NCI-H1930 (cell line): ENCODE results near the gene HS6ST2.

Source experiments
- DNase-seq, 2 experiments: peaks; one replicate each; lab custom pipeline; 2025; lab: John Stamatoyannopoulos, UW

The HS6ST2 gene

DNA sequence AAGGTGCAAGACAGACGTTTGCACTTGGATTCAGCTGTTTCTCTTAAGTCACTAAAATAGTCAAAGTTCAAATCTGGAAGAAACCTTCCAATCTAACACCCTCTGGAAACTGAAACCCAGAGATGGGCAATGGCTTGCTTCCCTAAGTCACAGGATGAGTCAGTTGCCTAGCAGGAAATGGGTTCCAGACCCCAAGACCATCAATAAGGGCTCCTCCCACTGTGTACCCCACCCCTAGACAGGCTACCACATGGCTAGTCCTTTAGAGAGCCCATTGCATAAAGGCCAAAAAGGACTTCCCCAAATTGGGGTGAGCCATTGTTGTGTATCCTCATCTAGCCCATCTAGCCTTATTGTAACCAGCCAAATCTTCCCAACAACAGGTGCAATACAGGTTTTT is 216.2 kb downstream of the HS6ST2 start:
- DNase-seq: no peak

DNA sequence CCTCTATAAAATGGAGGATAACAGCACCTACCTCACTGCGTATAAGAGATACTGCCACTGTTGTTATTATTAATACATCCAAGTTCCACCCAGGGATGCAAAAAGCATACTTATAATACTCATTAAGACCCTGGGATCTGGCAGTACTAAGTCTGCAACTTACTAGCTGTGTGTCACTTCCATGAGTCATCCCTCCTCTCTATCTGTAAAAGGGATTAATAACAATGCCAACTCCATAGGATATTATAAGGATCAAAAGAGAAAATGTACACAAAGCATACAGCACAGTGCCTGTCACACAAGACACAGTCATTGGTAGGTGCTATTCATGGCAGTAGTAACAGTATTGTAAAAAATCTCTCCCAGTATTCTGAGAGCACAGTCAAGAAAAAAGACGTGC is 216.7 kb downstream of the HS6ST2 start:
- DNase-seq: no peak

GRCh38 chrX:132740316-132741123 is 217.9 kb downstream of the HS6ST2 start:
- DNase-seq: no peak

- no peak for DNase-seq
Observed at GRCh38 chrX:132738951-132739350, 219.5 kb downstream of the HS6ST2 start.

DNA sequence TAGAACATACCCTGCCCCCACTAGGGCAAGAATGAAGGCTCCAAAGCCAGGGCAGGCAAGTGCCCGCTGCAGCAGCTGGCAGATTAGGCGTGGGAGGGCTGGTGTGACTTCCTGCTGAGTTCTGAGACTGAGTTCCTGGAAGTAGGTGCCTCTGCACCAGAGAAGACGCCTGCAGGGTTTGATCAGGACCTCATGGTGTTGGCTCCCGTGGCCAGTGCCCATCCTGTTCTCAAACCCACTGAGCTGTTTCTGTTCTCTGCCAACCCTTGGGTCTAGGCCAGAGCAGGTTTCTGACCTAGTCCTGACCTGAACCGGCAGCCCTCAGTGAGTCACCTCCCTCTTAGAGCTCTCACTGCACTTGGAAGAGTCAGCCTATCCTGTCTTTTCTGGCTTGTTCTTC is 220.7 kb downstream of the HS6ST2 start:
- DNase-seq: no peak

GRCh38 chrX:132732236-132732635 is 226.2 kb downstream of the HS6ST2 start:
- DNase-seq: peak in 1 of 2 experiments; percentile 13

GRCh38 chrX:132730726-132731125 is 227.7 kb downstream of the HS6ST2 start:
- DNase-seq: no peak

GRCh38 chrX:132730266-132730665 is 228.2 kb downstream of the HS6ST2 start:
- no peak for DNase-seq

- no peak for DNase-seq
Observed at GRCh38 chrX:132728296-132728695, 230.1 kb downstream of the HS6ST2 start.

DNA sequence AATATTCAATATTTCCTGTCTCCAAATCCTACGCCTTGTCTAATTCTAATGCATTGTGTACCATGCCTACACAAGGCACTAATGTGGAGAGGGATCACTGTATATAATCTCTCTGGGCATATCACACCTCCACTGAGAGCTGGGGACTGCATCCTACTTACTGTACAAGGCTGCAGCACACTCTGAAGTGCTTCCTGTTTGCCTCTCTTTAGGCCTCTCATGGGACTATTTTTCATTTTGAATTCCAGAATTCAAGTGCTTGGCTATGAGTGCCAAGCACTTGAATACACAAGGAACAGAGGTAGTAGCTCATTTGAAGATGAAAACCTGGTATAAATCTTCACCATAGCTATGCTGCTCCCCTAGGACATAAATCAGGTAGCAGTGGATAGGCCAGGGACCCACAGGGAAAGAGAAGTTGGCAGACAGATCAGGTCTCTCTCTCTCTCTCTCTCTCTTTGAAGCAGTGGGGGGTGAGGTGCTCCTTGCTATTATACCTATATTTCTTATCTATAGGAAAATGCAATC is 239.9 kb downstream of the HS6ST2 start:
- no peak for DNase-seq

DNA sequence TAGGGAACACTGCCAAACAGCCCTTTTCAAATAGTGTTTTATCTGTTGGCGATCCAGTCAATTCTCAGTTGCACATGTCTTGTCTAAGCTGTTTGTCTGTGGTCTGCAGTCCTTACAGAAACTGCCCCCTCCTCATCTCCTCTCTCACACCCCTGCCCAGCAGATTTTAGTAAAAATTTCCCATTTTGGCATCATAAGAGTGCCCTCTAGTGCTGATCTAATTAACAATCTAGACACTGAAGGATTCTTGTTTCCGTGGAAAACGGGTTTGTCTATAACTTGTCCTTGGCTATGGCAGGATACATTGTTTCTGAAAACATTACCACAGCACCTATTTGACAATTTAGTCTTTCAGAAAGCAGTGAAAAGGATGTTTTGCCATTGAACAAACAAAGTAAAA is 242.4 kb downstream of the HS6ST2 start:
- no peak for DNase-seq

- DNase-seq: no peak
Observed at GRCh38 chrX:132714913-132715312, 243.5 kb downstream of the HS6ST2 start.

- DNase-seq: no peak
Observed at GRCh38 chrX:132712350-132712749, 246.1 kb downstream of the HS6ST2 start.

DNA sequence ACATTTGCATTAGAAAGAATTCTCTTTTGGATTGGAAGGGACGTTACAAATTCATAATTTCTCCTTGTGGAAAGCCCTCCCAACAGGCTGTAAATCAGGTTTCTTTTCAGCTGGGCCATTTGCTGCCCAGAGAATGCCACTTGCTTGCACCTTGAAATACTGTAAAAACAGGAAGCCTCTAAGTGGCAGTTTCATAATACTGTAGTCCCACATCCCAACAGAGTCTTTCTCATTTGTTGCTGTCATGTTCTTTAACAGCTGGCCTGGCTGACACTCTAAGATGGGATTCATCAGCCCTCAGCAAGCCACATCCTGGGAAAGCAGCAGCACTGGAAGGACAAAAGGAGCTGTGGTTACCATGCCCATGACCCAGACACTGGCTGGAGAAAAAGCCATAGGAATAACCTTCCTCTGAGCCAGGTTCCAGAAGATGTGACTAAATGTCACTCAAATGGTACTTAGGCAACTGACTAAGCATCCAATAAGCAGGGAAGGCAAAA is 247.7 kb downstream of the HS6ST2 start:
- DNase-seq: no peak

- no peak for DNase-seq
Observed at GRCh38 chrX:132708529-132708928, 249.9 kb downstream of the HS6ST2 start.

GRCh38 chrX:132704769-132705168 is 253.7 kb downstream of the HS6ST2 start:
- no peak for DNase-seq

GRCh38 chrX:132694382-132694781 is 264.0 kb downstream of the HS6ST2 start:
- no peak for DNase-seq

DNA sequence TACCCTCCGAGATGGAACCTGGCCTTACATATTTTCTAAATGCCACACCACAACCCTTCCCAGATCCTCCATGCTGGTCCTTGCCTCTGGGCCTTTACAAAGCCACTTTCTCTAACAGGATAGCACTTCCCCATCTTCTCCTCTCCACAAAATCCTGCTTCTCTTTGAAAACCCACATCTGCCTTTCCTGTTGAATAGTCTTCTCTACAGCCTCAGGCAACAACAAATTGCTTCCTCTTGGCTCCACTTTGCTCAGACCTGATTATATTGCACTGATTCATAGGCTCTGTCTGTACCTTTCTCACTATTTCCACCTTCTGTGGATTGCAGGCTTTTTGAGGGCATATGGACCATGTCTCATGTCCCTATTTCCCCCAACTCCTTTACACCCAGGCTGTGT is 265.9 kb downstream of the HS6ST2 start:
- DNase-seq: no peak

GRCh38 chrX:132692066-132692465 is 266.4 kb downstream of the HS6ST2 start:
- DNase-seq: peak in 1 of 2 experiments; percentile 26

- DNase-seq: no peak
Observed at GRCh38 chrX:132689612-132690563, 268.5 kb downstream of the HS6ST2 start.

- DNase-seq: no peak
Observed at GRCh38 chrX:132685276-132685675, 273.2 kb downstream of the HS6ST2 start.

- DNase-seq: no peak
Observed at GRCh38 chrX:132677233-132677716, 281.2 kb downstream of the HS6ST2 start.
